Tibial nerve (tissue), 4 donors: ENCODE measurements around the gene SCRN1. TPM values are rescaled to one million over a fixed set of nuclear protein-coding genes. Genes with fewer than 3 reads are reported as not detected.

Experiments
- DNase-seq, 2 donors: peaks; one replicate each; pipeline ENCODE4 v3.0.0-alpha.2; 2019; ENCODE audit warnings: low spot score in 2 of 2
- H3K27ac ChIP-seq, 4 donors: fragments of 200-600 bp; sonication (generic) in 3 of 4; one replicate each; pipeline ENCODE4 v1.5.1; 2017 to 2019; ENCODE audit warnings: mild to moderate bottlenecking in 1 of 4
- H3K27me3 ChIP-seq, 2 donors: fragments of 200-600 bp; sonication (generic) in 1 of 2; one replicate each; pipeline versions ENCODE4 v1.5.1 to v1.6.0; 2017 to 2019
- H3K36me3 ChIP-seq, 3 donors: fragments of 200-600 bp; sonication (generic); one replicate each; pipeline ENCODE4 v1.5.1; 2018 to 2019
- H3K4me1 ChIP-seq, 4 donors: fragments of 200-600 bp; sonication (generic) in 3 of 4; one replicate each; pipeline ENCODE4 v1.5.1; 2017 to 2019
- H3K4me3 ChIP-seq, 4 donors: fragments of 200-600 bp; sonication (generic) in 3 of 4; one replicate each; pipeline ENCODE4 v1.5.1; 2017 to 2019; ENCODE audit warnings: mild to moderate bottlenecking in 1 of 4, moderate library complexity in 1 of 4
- H3K9me3 ChIP-seq, 4 donors: fragments of 200-600 bp; sonication (generic) in 3 of 4; one replicate each; pipeline ENCODE4 v1.5.1; 2017 to 2019
- CTCF ChIP-seq, 5 experiments: fragments of 200-600 bp in 3 of 5; fragments of 450-650 bp in 2 of 5; sonication (generic) in 3 of 5; IDR thresholded peaks; one replicate each; pipeline ENCODE4 v1.5.1; 2016 to 2019; ENCODE audit warnings: antibody characterized with exemption in 5 of 5, mild to moderate bottlenecking in 3 of 5, moderate library complexity in 2 of 5
- EP300 ChIP-seq, 2 donors: sonication (generic); formaldehyde crosslinking; IDR thresholded peaks; one replicate each; pipeline ENCODE4 v1.6.1; 2017; ENCODE audit warnings: antibody characterized with exemption in 2 of 2, mild to moderate bottlenecking in 1 of 2
- POLR2A ChIP-seq, 2 donors: fragments of 450-650 bp; IDR thresholded peaks; one replicate each; pipeline ENCODE4 v1.6.1; 2017; ENCODE audit warnings: antibody characterized with exemption in 2 of 2, mild to moderate bottlenecking in 2 of 2, moderate library complexity in 2 of 2
- WGBS, 2 donors: methylation state at CpG; one replicate each; pipeline ENCODE4 v1.1.5; 2018; 5-methylcytosine and 5-hydroxymethylcytosine counted together
- total RNA-seq, 4 donors: library from RNA; depleted of rRNA; stranded (reverse); fragments of >200 nt; gene quantifications; one replicate each; pipeline ENCODE4 v1.1.0, GENCODE V29; 2016

Gene SCRN1
- total RNA-seq, 4 donors from 2014 or later: 65.1 to 161 (median 119) TPM

GRCh38 chr7:29919790-29920189 lies 69.8 kb downstream of the SCRN1 start:
- DNase-seq: no peak
- 46 to 61% methylated on average over 5 of the region's 5 CpGs for WGBS, 2 donors

GRCh38 chr7:29918850-29919249 lies 70.8 kb downstream of the SCRN1 start:
- H3K36me3 ChIP-seq: peaks cover 0 to 23% (median 0%) of the 10 kb centered on the region in 3 donors
- peak overlapping the region in 3 of 4 donors; percentile 20 to 83 (median 64) for H3K27ac ChIP-seq
- 93 to 95% methylated on average over 4 of the region's 4 CpGs for WGBS, 2 donors
- TF ChIP-seq CTCF (IDR thresholded peaks at IDR 0.05): no peak
- no peak for TF ChIP-seq EP300 (IDR thresholded peaks at IDR 0.05)
- no peak for TF ChIP-seq POLR2A (IDR thresholded peaks at IDR 0.05)
- H3K4me1 ChIP-seq: peaks cover 0 to 47% (median 7%) of the 10 kb centered on the region in 4 donors
- H3K4me3 ChIP-seq: no peak overlapping the region
- no peaks in the 10 kb centered on the region for H3K9me3 ChIP-seq
- no peaks in the 10 kb centered on the region for H3K27me3 ChIP-seq
- no peak for DNase-seq

More at GRCh38 chr7:29919790-29920189, 69.8 kb downstream of the SCRN1 start:
- H3K4me3 ChIP-seq: no peak overlapping the region
- TF ChIP-seq POLR2A (IDR thresholded peaks at IDR 0.05) (no peak), EP300 (IDR thresholded peaks at IDR 0.05) (no peak), CTCF (IDR thresholded peaks at IDR 0.05) (no peak)
- H3K4me1 ChIP-seq: peaks cover 0 to 47% (median 7%) of the 10 kb centered on the region in 4 donors
- H3K9me3 ChIP-seq: no peaks in the 10 kb centered on the region
- peak overlapping the region in 2 of 4 donors; percentile 64 to 83 for H3K27ac ChIP-seq
- no peaks in the 10 kb centered on the region for H3K27me3 ChIP-seq
- peaks cover 0 to 33% (median 0%) of the 10 kb centered on the region in 3 donors for H3K36me3 ChIP-seq

GRCh38 chr7:29917641-29918040 lies 72.0 kb downstream of the SCRN1 start:
- H3K9me3 ChIP-seq: no peaks in the 10 kb centered on the region
- DNase-seq: no peak
- H3K4me3 ChIP-seq: no peak overlapping the region
- H3K4me1 ChIP-seq: peaks cover 0 to 44% (median 7%) of the 10 kb centered on the region in 4 donors
- peaks cover 0 to 11% (median 0%) of the 10 kb centered on the region in 3 donors for H3K36me3 ChIP-seq
- H3K27ac ChIP-seq: peak overlapping the region in 2 of 4 donors; percentile 44 to 83
- 48 to 69% methylated on average over 4 of the region's 4 CpGs for WGBS, 2 donors
- no peaks in the 10 kb centered on the region for H3K27me3 ChIP-seq
- no peak for TF ChIP-seq EP300 (IDR thresholded peaks at IDR 0.05)
- no peak for TF ChIP-seq POLR2A (IDR thresholded peaks at IDR 0.05)
- TF ChIP-seq CTCF (IDR thresholded peaks at IDR 0.05): no peak

GRCh38 chr7:29915481-29916215 lies 74.0 kb downstream of the SCRN1 start:
- no peak for DNase-seq
- Histone ChIP-seq H3K27me3 (no peaks in the 10 kb centered on the region), H3K36me3 (peaks cover 0 to 3% (median 0%) of the 10 kb centered on the region in 3 donors), H3K4me1 (peaks cover 0 to 32% (median 4%) of the 10 kb centered on the region in 4 donors), H3K27ac (peak overlapping the region in 2 of 4 donors; percentile 36 to 41), H3K9me3 (no peaks in the 10 kb centered on the region), H3K4me3 (no peak overlapping the region)
- WGBS, 2 donors: 30 to 34% methylated on average over 7 of the region's 7 CpGs
- TF ChIP-seq EP300 (IDR thresholded peaks at IDR 0.05): no peak
- TF ChIP-seq CTCF (IDR thresholded peaks at IDR 0.05): no peak
- TF ChIP-seq POLR2A (IDR thresholded peaks at IDR 0.05): no peak

GRCh38 chr7:29914180-29914579 lies 75.4 kb downstream of the SCRN1 start:
- H3K36me3 ChIP-seq: peaks cover 0 to 3% (median 0%) of the 10 kb centered on the region in 3 donors
- WGBS, 2 donors: 84 to 89% methylated on average over 4 of the region's 4 CpGs
- no peak for TF ChIP-seq EP300 (IDR thresholded peaks at IDR 0.05)
- TF ChIP-seq POLR2A (IDR thresholded peaks at IDR 0.05): no peak
- TF ChIP-seq CTCF (IDR thresholded peaks at IDR 0.05): no peak
- no peak overlapping the region for H3K27ac ChIP-seq
- H3K9me3 ChIP-seq: no peaks in the 10 kb centered on the region
- no peak for DNase-seq
- no peak overlapping the region for H3K4me3 ChIP-seq
- peaks cover 0 to 24% (median 0%) of the 10 kb centered on the region in 4 donors for H3K4me1 ChIP-seq
- no peaks in the 10 kb centered on the region for H3K27me3 ChIP-seq
